Measurements from ENCODE around the gene LDB2.

Gene LDB2

DNA sequence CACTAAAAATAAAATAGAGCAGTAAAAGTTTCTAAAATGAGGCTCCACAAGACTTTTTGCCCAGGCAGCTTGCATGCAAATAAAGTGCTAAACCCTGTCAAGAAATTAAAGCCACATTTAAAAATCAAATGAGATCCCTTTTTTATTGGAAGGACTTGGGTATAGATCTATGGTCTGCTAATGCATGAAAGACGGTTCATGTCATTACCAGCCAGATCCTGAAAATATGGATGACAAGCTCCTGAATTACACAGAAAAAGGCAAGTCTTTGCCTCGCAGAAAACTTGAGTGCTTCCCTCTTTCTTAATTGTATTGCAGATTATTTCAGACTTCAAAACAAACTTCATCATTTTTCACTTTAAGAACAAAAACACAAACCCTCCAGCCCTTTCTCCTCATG lies 169.6 kb downstream of the LDB2 start:
- Histone ChIP-seq H3K9me3 (ENCODE audit: insufficient read depth, low read length) (0 out of 2 replicates have a peak, but pooled peaks cover 6% of the 10 kb centered on the region), H3K9ac (ENCODE audit: insufficient read length, low read depth) (no peak overlapping the region), H3K4me1 (ENCODE audit: insufficient read depth, insufficient read length) (no peaks in the 10 kb centered on the region), H3K4me3 (ENCODE audit: insufficient read length, low read depth) (no peak overlapping the region), H3K27me3 (ENCODE audit: insufficient read depth, insufficient read length) (no peaks in the 10 kb centered on the region), H3K36me3 (ENCODE audit: insufficient read depth, insufficient read length, low read length) (no peaks in the 10 kb centered on the region)
- TF ChIP-seq ZNF274 (IDR thresholded peaks at IDR 0.05; ENCODE audit: low read depth, low read length): no peak
- TF ChIP-seq YY1 (IDR thresholded peaks at IDR 0.05; ENCODE audit: insufficient read depth, insufficient read length): no peak
- no peak for TF ChIP-seq SUZ12 (IDR thresholded peaks at IDR 0.05; ENCODE audit: extremely low read depth, insufficient read depth, insufficient read length)
- no peak for DNase-seq (ENCODE audit: low read depth, low spot score)

DNA sequence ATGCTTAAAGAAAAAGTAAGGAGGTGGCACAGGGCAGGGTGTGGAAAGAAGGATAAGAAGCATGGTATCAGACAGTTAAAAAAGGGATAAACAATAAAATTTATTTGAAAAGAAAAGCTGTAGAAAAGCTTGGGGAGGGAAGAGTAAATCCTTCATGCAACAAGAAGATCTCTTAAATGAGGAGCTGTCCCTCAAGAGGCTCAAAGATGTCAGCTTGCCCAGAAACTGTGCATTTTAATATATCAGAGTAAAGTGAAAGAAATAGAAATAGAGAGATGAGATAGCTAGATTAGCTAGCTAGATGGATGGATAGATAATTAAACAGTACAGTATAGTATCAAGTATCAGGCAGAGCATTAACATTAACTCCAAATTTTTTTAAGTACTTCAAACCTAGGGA lies 170.3 kb downstream of the LDB2 start:
- no peaks in the 10 kb centered on the region for H3K36me3 ChIP-seq (ENCODE audit: insufficient read depth, insufficient read length, low read length)
- H3K9me3 ChIP-seq (ENCODE audit: insufficient read depth, low read length): 0 out of 2 replicates have a peak, but pooled peaks cover 6% of the 10 kb centered on the region
- no peaks in the 10 kb centered on the region for H3K4me1 ChIP-seq (ENCODE audit: insufficient read depth, insufficient read length)
- H3K4me3 ChIP-seq (ENCODE audit: insufficient read length, low read depth): no peak overlapping the region
- H3K9ac ChIP-seq (ENCODE audit: insufficient read length, low read depth): no peak overlapping the region
- no peak for TF ChIP-seq ZNF274 (IDR thresholded peaks at IDR 0.05; ENCODE audit: low read depth, low read length)
- no peak for TF ChIP-seq SUZ12 (IDR thresholded peaks at IDR 0.05; ENCODE audit: extremely low read depth, insufficient read depth, insufficient read length)
- no peak for TF ChIP-seq YY1 (IDR thresholded peaks at IDR 0.05; ENCODE audit: insufficient read depth, insufficient read length)
- no peak for DNase-seq (ENCODE audit: low read depth, low spot score)
- no peaks in the 10 kb centered on the region for H3K27me3 ChIP-seq (ENCODE audit: insufficient read depth, insufficient read length)

DNA sequence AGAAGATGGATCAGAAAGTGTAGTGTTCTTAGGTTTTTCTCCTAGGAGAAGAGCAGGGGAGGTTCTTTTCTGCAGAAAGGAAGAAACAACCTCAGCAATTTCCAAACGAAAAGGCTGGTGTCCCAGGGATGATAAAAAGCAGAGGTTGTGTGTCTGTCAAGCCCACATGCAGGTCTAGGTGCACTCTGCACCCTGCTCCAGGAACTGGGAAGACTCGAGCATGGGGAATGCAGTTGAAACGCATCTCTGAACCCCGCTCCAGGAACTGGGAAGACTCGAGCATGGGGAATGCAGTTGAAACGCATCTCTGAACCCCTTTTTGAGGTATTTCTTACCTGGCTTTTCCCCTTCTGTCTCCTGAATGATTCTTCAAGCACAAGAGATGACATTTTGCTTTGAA lies 171.2 kb downstream of the LDB2 start:
- Histone ChIP-seq H3K9me3 (ENCODE audit: insufficient read depth, low read length) (0 out of 2 replicates have a peak, but pooled peaks cover 6% of the 10 kb centered on the region), H3K4me1 (ENCODE audit: insufficient read depth, insufficient read length) (no peaks in the 10 kb centered on the region), H3K27me3 (ENCODE audit: insufficient read depth, insufficient read length) (no peaks in the 10 kb centered on the region), H3K4me3 (ENCODE audit: insufficient read length, low read depth) (no peak overlapping the region), H3K9ac (ENCODE audit: insufficient read length, low read depth) (no peak overlapping the region), H3K36me3 (ENCODE audit: insufficient read depth, insufficient read length, low read length) (no peaks in the 10 kb centered on the region)
- DNase-seq (ENCODE audit: low read depth, low spot score): no peak
- TF ChIP-seq SUZ12 (IDR thresholded peaks at IDR 0.05; ENCODE audit: extremely low read depth, insufficient read depth, insufficient read length) (no peak), YY1 (IDR thresholded peaks at IDR 0.05; ENCODE audit: insufficient read depth, insufficient read length) (no peak), ZNF274 (IDR thresholded peaks at IDR 0.05; ENCODE audit: low read depth, low read length) (no peak)

DNA sequence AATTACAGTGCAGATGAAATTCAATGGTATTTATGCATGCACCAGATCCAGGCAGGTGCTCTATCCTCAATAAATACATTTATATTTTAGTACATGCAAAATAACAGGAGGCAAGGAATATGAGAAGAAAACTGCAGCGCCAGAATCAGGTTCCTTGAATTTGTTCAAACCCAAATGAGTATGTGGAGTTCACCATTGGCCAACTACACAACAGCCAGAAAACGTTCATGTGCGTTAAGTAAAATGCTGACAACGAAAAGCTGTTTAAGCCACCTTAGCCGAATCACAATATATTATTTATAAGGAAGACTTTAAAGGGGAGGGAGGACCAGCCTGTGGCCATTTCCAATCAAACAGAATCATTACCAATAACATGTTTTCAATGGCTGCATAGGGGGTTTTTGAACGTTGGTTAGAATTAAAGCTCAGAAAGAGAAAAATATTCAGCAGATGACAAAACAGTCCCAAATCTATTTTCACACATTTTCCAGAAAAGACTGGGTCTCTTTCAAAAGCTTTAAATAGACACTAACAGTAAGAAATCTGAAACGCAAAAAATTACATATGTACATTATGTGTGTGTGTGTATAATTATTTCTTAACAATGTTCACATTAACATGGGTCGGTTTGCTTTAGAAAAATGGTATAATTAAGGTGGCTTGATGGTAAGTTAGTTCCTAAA lies 171.9 kb downstream of the LDB2 start:
- Histone ChIP-seq H3K4me3 (ENCODE audit: insufficient read length, low read depth) (no peak overlapping the region), H3K36me3 (ENCODE audit: insufficient read depth, insufficient read length, low read length) (no peaks in the 10 kb centered on the region), H3K9me3 (ENCODE audit: insufficient read depth, low read length) (0 out of 2 replicates have a peak, but pooled peaks cover 6% of the 10 kb centered on the region), H3K27me3 (ENCODE audit: insufficient read depth, insufficient read length) (no peaks in the 10 kb centered on the region), H3K4me1 (ENCODE audit: insufficient read depth, insufficient read length) (no peaks in the 10 kb centered on the region), H3K9ac (ENCODE audit: insufficient read length, low read depth) (no peak overlapping the region)
- no peak for TF ChIP-seq ZNF274 (IDR thresholded peaks at IDR 0.05; ENCODE audit: low read depth, low read length)
- TF ChIP-seq SUZ12 (IDR thresholded peaks at IDR 0.05; ENCODE audit: extremely low read depth, insufficient read depth, insufficient read length): no peak
- no peak for TF ChIP-seq YY1 (IDR thresholded peaks at IDR 0.05; ENCODE audit: insufficient read depth, insufficient read length)
- no peak for DNase-seq (ENCODE audit: low read depth, low spot score)

DNA sequence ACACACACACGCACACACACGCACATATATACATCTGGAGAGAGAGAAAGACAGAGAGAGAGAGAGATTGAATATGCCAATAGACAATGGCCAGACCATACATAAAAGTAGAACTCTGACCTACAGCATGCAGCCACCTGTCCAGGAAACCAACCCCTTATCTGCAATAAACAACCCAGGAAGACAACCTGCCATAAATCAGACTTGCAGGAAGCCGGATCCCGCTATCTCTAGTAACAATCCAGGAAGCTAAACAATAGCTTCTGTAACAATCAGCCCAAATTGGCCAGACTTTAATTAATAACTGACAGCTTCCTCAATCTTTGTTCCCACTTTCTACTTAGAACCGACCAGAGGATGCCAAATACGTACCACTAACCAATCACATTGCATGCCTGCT lies 173.2 kb downstream of the LDB2 start:
- Histone ChIP-seq H3K9ac (ENCODE audit: insufficient read length, low read depth) (no peak overlapping the region), H3K36me3 (ENCODE audit: insufficient read depth, insufficient read length, low read length) (no peaks in the 10 kb centered on the region), H3K4me1 (ENCODE audit: insufficient read depth, insufficient read length) (no peaks in the 10 kb centered on the region), H3K9me3 (ENCODE audit: insufficient read depth, low read length) (0 out of 2 replicates have a peak, but pooled peaks cover 6% of the 10 kb centered on the region), H3K4me3 (ENCODE audit: insufficient read length, low read depth) (no peak overlapping the region), H3K27me3 (ENCODE audit: insufficient read depth, insufficient read length) (no peaks in the 10 kb centered on the region)
- TF ChIP-seq YY1 (IDR thresholded peaks at IDR 0.05; ENCODE audit: insufficient read depth, insufficient read length): no peak
- TF ChIP-seq SUZ12 (IDR thresholded peaks at IDR 0.05; ENCODE audit: extremely low read depth, insufficient read depth, insufficient read length): no peak
- no peak for TF ChIP-seq ZNF274 (IDR thresholded peaks at IDR 0.05; ENCODE audit: low read depth, low read length)
- no peak for DNase-seq (ENCODE audit: low read depth, low spot score)

DNA sequence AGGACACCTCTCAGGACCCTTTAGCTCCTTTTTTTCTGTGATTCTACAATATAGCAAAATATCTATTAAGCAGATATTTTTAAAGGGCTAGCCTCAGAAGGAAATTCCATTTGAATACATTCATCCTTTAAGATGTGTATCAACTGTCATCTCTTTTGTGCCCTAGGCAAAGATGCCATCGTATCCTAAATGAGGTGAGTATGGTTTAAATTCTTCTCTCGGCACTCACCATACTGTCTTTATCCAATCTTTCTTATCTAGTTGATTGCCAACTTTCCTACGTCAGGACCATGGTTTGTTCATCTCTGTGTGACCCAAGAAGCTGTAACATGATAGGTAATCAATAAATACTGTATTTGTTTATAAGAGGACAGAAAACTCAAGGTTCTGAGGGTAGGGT lies 176.0 kb downstream of the LDB2 start:
- H3K9ac ChIP-seq (ENCODE audit: insufficient read length, low read depth): no peak overlapping the region
- DNase-seq (ENCODE audit: low read depth, low spot score): no peak
- TF ChIP-seq YY1 (IDR thresholded peaks at IDR 0.05; ENCODE audit: insufficient read depth, insufficient read length): no peak
- TF ChIP-seq SUZ12 (IDR thresholded peaks at IDR 0.05; ENCODE audit: extremely low read depth, insufficient read depth, insufficient read length): no peak
- no peak for TF ChIP-seq ZNF274 (IDR thresholded peaks at IDR 0.05; ENCODE audit: low read depth, low read length)
- H3K9me3 ChIP-seq (ENCODE audit: insufficient read depth, low read length): 0 out of 2 replicates have a peak, but pooled peaks cover 6% of the 10 kb centered on the region
- H3K36me3 ChIP-seq (ENCODE audit: insufficient read depth, insufficient read length, low read length): no peaks in the 10 kb centered on the region
- H3K4me1 ChIP-seq (ENCODE audit: insufficient read depth, insufficient read length): no peaks in the 10 kb centered on the region
- H3K27me3 ChIP-seq (ENCODE audit: insufficient read depth, insufficient read length): no peaks in the 10 kb centered on the region
- no peak overlapping the region for H3K4me3 ChIP-seq (ENCODE audit: insufficient read length, low read depth)

DNA sequence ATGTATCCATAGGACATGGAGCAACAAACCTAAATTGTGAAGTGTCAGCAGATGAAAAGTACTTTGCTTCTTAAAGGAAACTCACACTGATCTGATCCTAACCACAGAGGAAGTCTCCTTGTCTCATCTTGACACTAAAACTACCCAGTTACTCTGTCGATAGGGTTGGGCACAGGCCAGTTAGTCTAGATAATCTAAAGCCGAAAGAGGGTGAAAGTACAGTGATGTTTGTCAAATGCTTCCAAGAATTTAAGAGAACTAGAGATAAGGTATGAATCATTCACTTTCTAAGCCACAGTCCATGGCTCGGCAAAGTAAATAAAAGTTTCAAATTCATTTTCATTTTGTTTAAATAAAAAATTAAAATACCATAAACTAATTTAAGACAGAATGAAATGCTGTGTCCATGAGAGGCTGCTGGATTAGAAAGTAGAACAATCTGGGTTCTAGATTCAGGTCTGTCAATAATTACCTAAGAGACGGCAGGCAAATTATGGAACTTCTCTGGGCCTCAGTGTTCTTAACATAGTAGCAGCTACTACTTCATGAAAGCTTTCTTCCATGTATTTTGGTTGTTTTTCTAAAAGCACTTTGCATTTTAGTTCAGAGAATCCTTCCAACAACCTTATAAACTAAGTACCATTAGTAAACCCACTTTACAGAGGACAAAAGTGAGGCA lies 176.7 kb downstream of the LDB2 start:
- no peak for DNase-seq (ENCODE audit: low read depth, low spot score)
- Histone ChIP-seq H3K9me3 (ENCODE audit: insufficient read depth, low read length) (0 out of 2 replicates have a peak, but pooled peaks cover 6% of the 10 kb centered on the region), H3K36me3 (ENCODE audit: insufficient read depth, insufficient read length, low read length) (no peaks in the 10 kb centered on the region), H3K9ac (ENCODE audit: insufficient read length, low read depth) (no peak overlapping the region), H3K27me3 (ENCODE audit: insufficient read depth, insufficient read length) (no peaks in the 10 kb centered on the region), H3K4me3 (ENCODE audit: insufficient read length, low read depth) (no peak overlapping the region), H3K4me1 (ENCODE audit: insufficient read depth, insufficient read length) (no peaks in the 10 kb centered on the region)
- no peak for TF ChIP-seq YY1 (IDR thresholded peaks at IDR 0.05; ENCODE audit: insufficient read depth, insufficient read length)
- no peak for TF ChIP-seq SUZ12 (IDR thresholded peaks at IDR 0.05; ENCODE audit: extremely low read depth, insufficient read depth, insufficient read length)
- no peak for TF ChIP-seq ZNF274 (IDR thresholded peaks at IDR 0.05; ENCODE audit: low read depth, low read length)

All from NT2/D1 (cell line).